Naive thymus-derived CD8-positive, alpha-beta T cell (primary cell): ENCODE measurements around the gene GPATCH8. TPM values are rescaled to one million over a fixed set of nuclear protein-coding genes. Genes with fewer than 3 reads are reported as not detected.

Experiments used
- ATAC-seq, 2 donors: fragments of 150-1000 bp; cut with Tn5 transposase in 1 of 2; sonication (Bioruptor Pico), chemical (Tn5 transposase) in 1 of 2; 1 replicate in 1 of 2; 2 replicates in 1 of 2; pipeline ENCODE4 v1.10.0; 2021; ENCODE audit warnings: mild to moderate bottlenecking in 2 of 2, moderate library complexity in 2 of 2
- POLR2A ChIA-PET: fragments of 350-600 bp; sonication (Branson Sonifier 250); formaldehyde crosslinking; loops from one replicate; lab custom pipeline; 2021; ENCODE audit warnings: antibody characterized with exemption; lab: Charles Lee
- DNase-seq, 10 donors: peaks; one replicate each; pipeline versions ENCODE4 v3.0.0 to v3.0.0-alpha.2; 2020 to 2022
- H3K27ac Mint-ChIP-seq, 10 donors: one replicate each; pipeline ENCODE4 v1.8.0; 2020 to 2022; ENCODE audit warnings: mild to moderate bottlenecking in 10 of 10, mixed read lengths in 10 of 10, moderate library complexity in 4 of 10, inconsistent platforms in 1 of 10
- H3K27me3 Mint-ChIP-seq, 5 donors: one replicate each; pipeline ENCODE4 v1.8.0; 2021 to 2022; ENCODE audit warnings: mixed read lengths in 5 of 5
- H3K36me3 Mint-ChIP-seq, 3 donors: one replicate each; pipeline ENCODE4 v1.8.0; 2020 to 2022; ENCODE audit warnings: mixed read lengths in 3 of 3, mild to moderate bottlenecking in 2 of 3, inconsistent platforms in 1 of 3
- H3K4me1 Mint-ChIP-seq, 4 donors: one replicate each; pipeline ENCODE4 v1.8.0; 2021 to 2022; ENCODE audit warnings: mixed read lengths in 4 of 4
- H3K4me3 Mint-ChIP-seq, 10 donors: one replicate each; pipeline ENCODE4 v1.8.0; 2020 to 2022; ENCODE audit warnings: mild to moderate bottlenecking in 10 of 10, mixed read lengths in 10 of 10, moderate library complexity in 6 of 10, inconsistent platforms in 1 of 10
- H3K9me3 Mint-ChIP-seq, 9 donors: one replicate each; pipeline ENCODE4 v1.8.0; 2020 to 2022; ENCODE audit warnings: mixed read lengths in 9 of 9, mild to moderate bottlenecking in 3 of 9, inconsistent platforms in 1 of 9, moderate library complexity in 1 of 9
- polyA plus RNA-seq, 3 donors: library from polyadenylated mRNA; unstranded; fragments of 300-500 nt; fragmentation: Illumina TruSeq; gene quantifications; one replicate each; pipeline ENCODE4 v1.2.3, GENCODE V29; 2021
- total RNA-seq, 8 experiments: library from RNA in 2 of 8; stranded (reverse) in 2 of 8; gene quantifications; one replicate each; pipeline ENCODE4 v1.2.3 and lab custom pipeline; 2021 to 2026

GPATCH8 gene
- total and polyA plus RNA-seq, 5 experiments from 2014 or later, result 32.9 to 94.8 (median 61.4) TPM

DNA sequence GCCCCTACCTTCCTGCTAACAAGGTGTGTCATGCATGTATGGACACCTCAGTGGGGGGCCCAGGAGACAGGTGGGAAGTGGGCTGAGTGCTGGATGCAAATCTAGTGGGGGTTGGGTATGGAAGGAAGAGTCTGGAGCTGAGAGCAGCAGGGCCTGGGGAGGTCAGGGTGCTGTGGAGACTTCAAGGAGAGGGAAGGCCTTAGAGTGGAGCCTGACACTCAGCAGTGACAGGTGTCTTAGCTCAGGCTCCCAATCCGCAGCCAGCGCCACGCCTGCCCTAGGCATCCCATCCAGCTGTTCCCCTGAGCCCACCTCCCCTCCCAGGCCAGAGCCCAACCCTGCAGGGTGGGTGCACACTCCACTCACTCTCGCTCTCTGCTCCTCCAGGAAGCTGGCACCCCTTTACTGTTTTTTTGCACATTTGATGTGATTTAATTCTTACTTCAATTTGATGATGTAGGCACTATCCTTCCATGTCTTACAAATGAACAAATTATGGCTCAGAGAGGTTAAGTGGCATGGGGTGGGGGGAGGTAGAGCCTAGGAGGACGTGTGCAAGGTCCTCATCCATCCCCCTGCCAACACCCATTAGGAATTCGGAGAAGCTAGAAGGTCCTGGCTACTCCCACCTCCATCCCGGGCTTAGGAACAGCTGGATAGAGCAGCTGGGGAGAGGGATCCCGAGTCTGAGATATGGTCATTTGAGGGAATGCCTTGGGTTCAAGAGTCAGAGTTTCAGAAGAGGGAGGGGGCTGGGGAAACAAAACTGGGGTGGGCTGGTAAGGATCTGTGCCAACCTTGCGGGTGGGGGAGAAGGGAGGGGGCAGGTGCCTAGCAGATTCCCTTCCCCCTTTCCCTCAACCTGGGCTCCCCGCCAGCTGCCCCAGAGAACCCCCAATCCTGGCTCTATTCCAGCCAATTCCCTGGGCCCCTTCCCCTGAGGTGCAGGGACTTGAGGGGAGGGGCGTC, 141.6 kb downstream of the GPATCH8 start:
- H3K4me1 Mint-ChIP-seq, result peaks cover 8 to 13% (median 9%) of the 10 kb centered on the region in 4 donors
- H3K4me3 Mint-ChIP-seq, result peak overlapping the region in 3 of 10 donors; percentile 1 to 75 (median 5)
- POLR2A ChIA-PET, result interaction anchor here (2.0 kb wide), 1 partner anchor 8 kb away, joined by 10 read pairs; no protein-coding TSS in a partner anchor
- H3K27ac Mint-ChIP-seq, result peak overlapping the region in 2 of 10 donors; percentile 10 to 56
- no peaks in the 10 kb centered on the region for H3K9me3 Mint-ChIP-seq
- ATAC-seq, result no peak
- no peaks in the 10 kb centered on the region for H3K36me3 Mint-ChIP-seq
- H3K27me3 Mint-ChIP-seq, result peaks cover 0 to 18% (median 7%) of the 10 kb centered on the region in 5 donors
- DNase-seq, result peak in 1 of 10 donors; percentile 54

DNA sequence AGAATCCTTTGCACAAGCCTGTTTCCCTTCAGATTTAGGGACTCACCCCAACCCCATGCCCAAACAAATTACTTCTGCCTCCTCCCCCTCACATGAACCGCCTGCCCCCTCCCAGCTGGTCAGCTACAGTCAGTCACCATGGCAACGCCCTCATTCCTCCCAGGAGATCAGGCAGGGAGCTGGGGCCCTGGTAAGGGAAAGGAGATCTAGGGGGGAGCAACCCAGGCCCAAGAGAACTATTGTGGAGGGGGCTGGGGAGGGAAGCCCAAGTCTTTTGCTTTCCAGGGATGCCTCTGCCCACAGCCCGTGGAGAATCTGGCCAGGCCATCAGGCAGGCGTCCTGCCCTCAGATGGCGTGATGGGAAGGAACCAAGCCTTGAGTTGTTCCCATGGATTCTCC, 142.4 kb downstream of the GPATCH8 start:
- H3K27me3 Mint-ChIP-seq, result peaks cover 0 to 12% (median 5%) of the 10 kb centered on the region in 5 donors
- DNase-seq (peak in 1 of 10 donors; percentile 28), ATAC-seq (no peak)
- H3K27ac Mint-ChIP-seq, result no peak overlapping the region
- H3K4me1 Mint-ChIP-seq, result peaks cover 8 to 13% (median 9%) of the 10 kb centered on the region in 4 donors
- H3K9me3 Mint-ChIP-seq, result no peaks in the 10 kb centered on the region
- H3K36me3 Mint-ChIP-seq, result no peaks in the 10 kb centered on the region
- no peak overlapping the region for H3K4me3 Mint-ChIP-seq
- POLR2A ChIA-PET, result no interaction called here

DNA sequence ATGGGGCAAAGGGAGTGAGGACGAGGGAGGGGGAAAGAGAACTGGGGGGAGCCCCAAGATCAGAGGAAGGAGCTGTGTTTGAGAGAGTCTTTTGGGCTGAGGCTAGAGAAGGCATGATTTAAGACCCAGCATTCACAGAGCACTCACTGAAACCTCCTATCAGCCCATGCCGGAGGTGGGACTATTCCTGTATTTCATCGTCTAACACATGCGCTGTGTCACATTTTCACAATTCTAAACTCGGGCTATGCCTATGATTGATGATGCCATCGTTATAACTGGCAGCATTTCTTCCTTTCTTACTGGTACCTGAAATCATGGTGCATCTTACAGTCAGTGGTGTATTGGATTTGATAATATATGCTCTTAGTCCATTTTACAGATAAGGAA, 143.1 kb downstream of the GPATCH8 start:
- H3K36me3 Mint-ChIP-seq, result no peaks in the 10 kb centered on the region
- peaks cover 0 to 7% (median 5%) of the 10 kb centered on the region in 5 donors for H3K27me3 Mint-ChIP-seq
- H3K4me1 Mint-ChIP-seq, result peaks cover 8 to 15% (median 9%) of the 10 kb centered on the region in 4 donors
- POLR2A ChIA-PET, result no interaction called here
- no peak overlapping the region for H3K27ac Mint-ChIP-seq
- H3K4me3 Mint-ChIP-seq, result no peak overlapping the region
- DNase-seq (no peak), ATAC-seq (no peak)
- H3K9me3 Mint-ChIP-seq, result no peaks in the 10 kb centered on the region

DNA sequence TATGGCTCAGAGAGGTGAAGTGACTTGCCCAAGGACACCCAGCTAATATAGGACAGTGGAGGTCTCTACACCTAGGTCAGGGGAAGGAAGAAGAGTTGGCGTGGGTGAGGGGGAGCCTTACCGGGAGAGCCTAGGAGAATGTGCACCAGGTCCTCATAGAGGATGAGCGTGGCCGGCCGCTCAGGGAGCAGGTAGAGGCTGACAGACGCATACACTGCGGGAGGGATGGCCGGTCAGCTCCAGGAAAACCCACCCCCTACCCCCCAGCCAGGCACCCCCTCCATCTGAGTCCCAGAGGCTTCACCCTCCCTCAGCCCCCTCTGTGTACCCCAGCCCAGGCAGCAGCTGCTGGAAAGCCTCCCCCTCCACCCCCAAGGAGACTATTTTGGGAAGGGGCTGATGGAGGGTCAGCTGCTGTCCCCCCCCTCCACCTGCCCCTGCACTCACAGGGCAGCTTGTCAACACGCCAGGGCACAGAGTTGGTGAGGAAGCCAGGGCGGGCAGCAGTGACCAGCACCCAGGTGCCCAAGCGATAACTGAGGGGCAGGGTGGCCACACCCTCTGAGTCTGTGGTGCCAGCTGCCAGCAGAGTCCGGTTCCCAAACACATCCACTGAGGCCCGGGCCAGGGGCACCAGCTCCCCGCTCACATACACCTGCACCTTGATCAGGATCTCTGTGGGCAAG, 143.6 kb downstream of the GPATCH8 start:
- DNase-seq (no peak), ATAC-seq (no peak)
- no peak overlapping the region for H3K4me3 Mint-ChIP-seq
- H3K27ac Mint-ChIP-seq, result no peak overlapping the region
- no peaks in the 10 kb centered on the region for H3K9me3 Mint-ChIP-seq
- POLR2A ChIA-PET, result interaction anchor here (0.5 to 0.8 kb wide), 2 partner anchors 33 to 303 kb away, joined by 3 read pairs; no protein-coding TSS in a partner anchor
- peaks cover 8 to 17% (median 9%) of the 10 kb centered on the region in 4 donors for H3K4me1 Mint-ChIP-seq
- no peaks in the 10 kb centered on the region for H3K36me3 Mint-ChIP-seq
- H3K27me3 Mint-ChIP-seq, result peaks cover 0 to 5% (median 0%) of the 10 kb centered on the region in 5 donors

DNA sequence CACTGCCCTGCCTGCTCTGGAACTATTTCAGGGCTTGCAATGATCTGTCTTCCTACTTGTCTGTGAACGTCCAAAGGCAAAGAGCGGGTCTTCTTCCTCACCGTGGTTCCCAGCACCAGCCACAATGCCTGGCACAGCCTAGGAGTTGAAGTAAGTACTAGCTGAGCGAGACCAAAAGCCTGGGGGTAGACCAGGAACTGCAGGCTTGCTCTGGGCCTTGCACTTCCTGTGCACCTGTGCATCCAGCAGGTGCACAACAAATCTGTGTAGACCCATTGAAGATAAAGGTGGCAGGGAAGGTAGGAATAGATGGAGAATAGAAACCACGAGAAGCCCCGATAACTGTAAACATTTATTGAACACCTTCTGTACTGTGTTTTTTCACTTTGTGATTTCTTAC, 144.2 kb downstream of the GPATCH8 start:
- DNase-seq (no peak), ATAC-seq (no peak)
- Mint-ChIP-seq H3K27ac (peak overlapping the region in 4 of 10 donors; percentile 24 to 61 (median 42)), H3K4me3 (peak overlapping the region in 1 of 10 donors; percentile 54), H3K9me3 (no peaks in the 10 kb centered on the region), H3K27me3 (peaks cover 0 to 5% (median 0%) of the 10 kb centered on the region in 5 donors), H3K36me3 (no peaks in the 10 kb centered on the region), H3K4me1 (peaks cover 8 to 17% (median 9%) of the 10 kb centered on the region in 4 donors)
- POLR2A ChIA-PET, result interaction anchor here (0.8 kb wide), 1 partner anchor 32 kb away, joined by 3 read pairs; no protein-coding TSS in a partner anchor

DNA sequence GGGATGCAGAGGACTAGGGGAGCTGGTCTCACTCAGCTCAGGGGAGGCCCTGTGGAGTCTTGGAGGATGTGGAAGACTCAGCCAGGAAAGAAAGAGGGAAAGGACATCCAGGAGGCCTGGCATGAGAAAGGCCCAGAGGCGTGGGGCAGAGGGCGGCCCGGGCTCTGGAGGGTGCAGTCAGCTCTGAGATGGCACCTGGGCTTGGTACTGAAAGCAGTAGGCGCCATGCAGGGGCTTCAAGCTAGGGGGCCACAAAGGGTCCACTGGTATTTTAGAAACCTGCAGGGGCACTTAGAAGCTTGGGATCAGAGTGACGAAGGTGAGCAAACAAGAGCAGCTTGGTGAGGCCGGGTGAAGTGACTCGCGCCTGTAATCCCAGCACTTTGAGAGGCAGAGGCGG, 145.1 kb downstream of the GPATCH8 start:
- peaks cover 8 to 20% (median 10%) of the 10 kb centered on the region in 4 donors for H3K4me1 Mint-ChIP-seq
- no peak overlapping the region for H3K4me3 Mint-ChIP-seq
- ATAC-seq (no peak), DNase-seq (no peak)
- POLR2A ChIA-PET, result no interaction called here
- H3K36me3 Mint-ChIP-seq, result no peaks in the 10 kb centered on the region
- H3K27ac Mint-ChIP-seq, result peak overlapping the region in 1 of 10 donors; percentile 47
- peaks cover 0 to 5% (median 0%) of the 10 kb centered on the region in 5 donors for H3K27me3 Mint-ChIP-seq
- no peaks in the 10 kb centered on the region for H3K9me3 Mint-ChIP-seq

DNA sequence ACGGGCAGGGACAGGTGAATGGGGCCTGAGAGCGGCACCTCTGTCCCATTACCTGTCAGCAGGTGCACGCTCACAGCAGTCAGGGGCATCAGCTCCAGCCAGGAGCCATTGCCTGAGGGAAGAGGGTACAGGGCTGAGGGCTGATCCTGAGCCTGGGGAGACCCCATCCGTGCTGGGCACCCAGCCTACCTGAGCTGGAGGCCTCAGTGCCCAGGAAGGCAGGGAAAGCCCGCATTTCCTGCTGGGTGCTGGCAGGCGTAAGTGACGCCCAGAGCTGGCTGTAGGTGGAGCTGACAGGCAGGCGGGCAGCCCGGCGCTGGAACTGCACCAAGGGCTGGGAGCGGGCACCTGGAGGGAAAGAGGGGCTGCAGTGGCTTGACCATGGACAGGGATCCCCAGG, 147.0 kb downstream of the GPATCH8 start:
- DNase-seq (no peak), ATAC-seq (no peak)
- Mint-ChIP-seq H3K36me3 (peaks cover 0 to 3% (median 0%) of the 10 kb centered on the region in 3 donors), H3K9me3 (no peaks in the 10 kb centered on the region), H3K4me3 (peak overlapping the region in 3 of 10 donors; percentile 5 to 56 (median 33)), H3K27me3 (no peaks in the 10 kb centered on the region), H3K27ac (no peak overlapping the region), H3K4me1 (peaks cover 8 to 22% (median 12%) of the 10 kb centered on the region in 4 donors)
- POLR2A ChIA-PET, result no interaction called here

DNA sequence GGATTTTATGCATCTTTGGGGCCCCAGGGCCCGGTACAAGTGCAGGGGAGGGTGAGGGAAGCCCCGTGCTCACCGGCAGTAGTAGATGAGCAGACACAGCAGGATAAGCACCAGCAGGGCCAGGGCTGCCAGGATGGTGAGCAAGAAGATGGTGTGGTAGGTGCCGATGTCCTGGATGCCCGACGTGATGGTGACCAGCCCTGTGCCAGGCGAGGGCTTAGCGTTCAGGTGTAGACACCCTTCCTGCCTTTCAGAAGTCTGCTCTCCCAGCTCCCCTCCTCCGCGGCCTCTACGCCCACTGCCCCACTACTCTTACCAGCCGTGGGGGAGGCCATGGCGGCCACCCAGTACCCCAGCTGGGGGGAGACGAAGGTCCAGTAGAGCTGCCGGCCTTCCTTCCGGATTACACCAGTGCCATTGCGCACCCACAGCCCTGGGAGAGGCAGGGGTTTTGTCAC, 147.5 kb downstream of the GPATCH8 start:
- H3K27me3 Mint-ChIP-seq, result no peaks in the 10 kb centered on the region
- POLR2A ChIA-PET, result interaction anchor here (0.9 to 2.8 kb wide), 3 partner anchors 25 to 158 kb away, joined by 3 to 10 read pairs (median 4); no protein-coding TSS in a partner anchor
- H3K27ac Mint-ChIP-seq, result peak overlapping the region in 2 of 10 donors; percentile 31 to 45
- DNase-seq (no peak), ATAC-seq (no peak)
- H3K9me3 Mint-ChIP-seq, result no peaks in the 10 kb centered on the region
- peak overlapping the region in 4 of 10 donors; percentile 18 to 76 (median 42) for H3K4me3 Mint-ChIP-seq
- peaks cover 0 to 3% (median 0%) of the 10 kb centered on the region in 3 donors for H3K36me3 Mint-ChIP-seq
- peaks cover 9 to 24% (median 13%) of the 10 kb centered on the region in 4 donors for H3K4me1 Mint-ChIP-seq

DNA sequence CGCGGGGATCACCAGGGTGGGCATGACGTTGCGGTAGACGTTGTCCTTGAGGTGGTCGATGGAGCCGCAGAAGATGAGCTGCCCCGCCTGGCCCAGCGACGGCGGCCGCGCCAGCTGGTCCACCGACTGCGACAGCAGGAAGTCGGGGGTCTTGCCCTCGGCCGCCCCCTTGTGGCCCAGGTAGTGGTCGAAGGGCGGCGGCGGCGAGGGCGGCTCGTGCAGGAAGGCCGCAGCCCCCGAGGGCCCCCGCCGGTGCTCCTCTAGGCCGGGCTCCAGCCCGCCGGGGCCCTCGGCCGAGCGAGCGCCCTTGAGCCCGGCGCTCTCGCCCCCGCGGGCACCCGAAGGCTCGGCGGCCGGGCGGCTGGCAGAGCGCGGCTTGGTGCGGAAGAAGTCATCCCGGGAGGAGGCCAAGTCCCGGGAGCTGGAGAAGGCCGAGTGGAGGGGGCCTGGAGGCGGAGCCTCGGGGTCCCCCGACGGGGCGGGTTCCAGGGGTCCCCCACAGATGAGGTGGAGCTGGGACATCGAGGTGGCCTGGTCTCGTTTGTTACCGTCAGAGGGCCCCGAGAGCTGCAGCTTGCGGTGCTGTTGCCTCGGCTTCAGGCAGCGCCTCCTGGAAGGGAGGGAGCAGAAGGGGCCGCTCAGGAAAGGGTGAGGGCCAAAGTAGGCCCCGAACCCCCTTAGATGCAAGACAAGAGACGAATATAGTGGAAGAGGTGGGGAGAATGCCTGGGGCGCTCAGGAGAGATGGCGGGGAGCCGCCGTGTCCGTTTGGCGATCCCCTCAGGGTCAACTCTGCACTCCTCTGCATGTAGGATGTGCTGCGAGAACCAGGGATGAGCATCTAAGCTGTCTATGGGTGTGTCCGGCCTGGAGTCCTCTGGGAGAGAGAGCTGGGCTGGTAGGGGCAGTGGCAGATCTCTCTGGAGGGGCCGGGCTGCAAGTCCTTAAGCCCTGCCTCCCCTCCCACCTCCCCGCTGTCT, 148.3 kb downstream of the GPATCH8 start:
- Mint-ChIP-seq H3K4me1 (peaks cover 9 to 26% (median 14%) of the 10 kb centered on the region in 4 donors), H3K36me3 (peaks cover 0 to 3% (median 0%) of the 10 kb centered on the region in 3 donors), H3K27me3 (no peaks in the 10 kb centered on the region), H3K4me3 (peak overlapping the region; percentile 45 to 87 (median 66)), H3K27ac (peak overlapping the region in 3 of 10 donors; percentile 31 to 73 (median 59)), H3K9me3 (no peaks in the 10 kb centered on the region)
- peak; percentile 36 to 83 (median 64) for DNase-seq
- POLR2A ChIA-PET, result interaction anchor here (0.6 to 5.5 kb wide), 10 partner anchors 8 to 168 kb away, joined by 3 to 35 read pairs (median 6); partner anchors contain the start of genes FAM171A2, GPATCH8, GRN and TMUB2
- ATAC-seq, result peak; percentile 59 to 71

DNA sequence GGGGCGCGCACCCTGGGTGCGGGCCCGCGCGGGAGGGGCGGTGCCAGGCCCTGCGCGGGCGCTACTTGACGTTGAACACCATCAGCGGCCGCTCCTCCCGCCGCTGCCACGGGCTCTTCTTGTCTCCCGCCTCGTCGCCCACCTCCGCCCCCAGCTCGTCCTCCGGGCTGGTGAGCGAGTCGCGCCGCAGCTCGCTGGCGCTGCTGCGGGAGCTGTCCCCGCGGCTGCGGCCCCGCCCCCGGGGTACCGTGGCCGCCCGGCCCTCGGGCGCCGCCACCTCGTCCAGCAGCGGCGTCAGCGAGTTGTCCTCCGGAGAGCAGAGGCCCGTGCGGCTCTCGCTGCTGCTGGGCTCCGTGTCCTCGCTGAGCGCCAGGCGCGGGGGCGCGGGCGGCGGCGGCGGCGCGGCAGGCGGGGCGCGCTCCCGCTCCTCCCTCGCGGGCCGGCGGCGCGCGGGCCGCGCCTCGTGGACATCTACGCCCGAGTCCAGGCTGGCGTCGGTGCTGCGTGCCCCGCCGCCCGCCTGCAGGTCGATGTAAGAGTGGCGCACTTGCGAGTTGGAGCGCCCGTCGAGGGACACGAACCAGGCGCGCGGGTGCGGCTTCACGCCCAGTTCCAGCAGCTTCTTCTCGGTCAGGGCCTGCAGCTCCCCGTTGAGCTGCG, 149.4 kb downstream of the GPATCH8 start:
- peak in 3 of 10 donors; percentile 21 to 36 (median 29) for DNase-seq
- Mint-ChIP-seq H3K9me3 (no peaks in the 10 kb centered on the region), H3K27me3 (no peaks in the 10 kb centered on the region), H3K27ac (peak overlapping the region in 1 of 10 donors; percentile 81), H3K4me3 (peak overlapping the region in 9 of 10 donors; percentile 11 to 79 (median 61)), H3K4me1 (peaks cover 4 to 20% (median 8%) of the 10 kb centered on the region in 4 donors), H3K36me3 (peaks cover 0 to 3% (median 0%) of the 10 kb centered on the region in 3 donors)
- POLR2A ChIA-PET, result interaction anchor here (0.8 to 5.5 kb wide), 9 partner anchors 9 to 167 kb away, joined by 3 to 35 read pairs (median 7); partner anchors contain the start of genes FAM171A2, GPATCH8, GRN and TMUB2
- peak; percentile 43 to 44 for ATAC-seq
